HG02642 (cell line): Measurements from ENCODE around the gene C3orf18.
"Not testable (repeated sequence)": the region's sequence is repeated elsewhere in the genome, so short reads cannot be mapped to it uniquely, and the experiment has no call there.

ENCODE experiments used
- ATAC-seq: cut with Tn5 transposase; IDR thresholded peaks from one replicate; pipeline ENCODE4 v1.9.1; 2021; ENCODE audit warnings: mild to moderate bottlenecking; ENCODE audit not compliant: unreplicated experiment, poor library complexity

C3orf18 gene

DNA sequence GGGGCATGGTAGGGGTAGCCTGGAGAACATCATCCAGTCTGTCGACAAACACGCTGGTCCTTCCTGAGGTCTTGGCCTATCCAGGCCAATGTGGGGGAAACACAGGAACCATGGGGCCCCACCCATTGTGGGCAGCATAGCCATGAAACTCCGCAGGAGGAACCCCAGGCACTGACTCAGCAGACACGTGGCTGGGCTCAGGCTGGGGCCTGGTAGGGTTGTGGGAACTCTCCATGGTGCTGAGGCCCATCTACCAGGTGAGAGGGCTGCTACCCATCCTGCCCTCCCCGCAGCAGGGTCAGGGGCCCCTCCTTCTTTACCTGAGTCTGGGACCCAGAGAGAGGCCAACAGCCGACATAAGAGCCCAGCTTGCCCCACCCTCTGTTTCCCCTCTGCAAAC, 41.6 kb downstream of the C3orf18 start:
- ATAC-seq: no peak

DNA sequence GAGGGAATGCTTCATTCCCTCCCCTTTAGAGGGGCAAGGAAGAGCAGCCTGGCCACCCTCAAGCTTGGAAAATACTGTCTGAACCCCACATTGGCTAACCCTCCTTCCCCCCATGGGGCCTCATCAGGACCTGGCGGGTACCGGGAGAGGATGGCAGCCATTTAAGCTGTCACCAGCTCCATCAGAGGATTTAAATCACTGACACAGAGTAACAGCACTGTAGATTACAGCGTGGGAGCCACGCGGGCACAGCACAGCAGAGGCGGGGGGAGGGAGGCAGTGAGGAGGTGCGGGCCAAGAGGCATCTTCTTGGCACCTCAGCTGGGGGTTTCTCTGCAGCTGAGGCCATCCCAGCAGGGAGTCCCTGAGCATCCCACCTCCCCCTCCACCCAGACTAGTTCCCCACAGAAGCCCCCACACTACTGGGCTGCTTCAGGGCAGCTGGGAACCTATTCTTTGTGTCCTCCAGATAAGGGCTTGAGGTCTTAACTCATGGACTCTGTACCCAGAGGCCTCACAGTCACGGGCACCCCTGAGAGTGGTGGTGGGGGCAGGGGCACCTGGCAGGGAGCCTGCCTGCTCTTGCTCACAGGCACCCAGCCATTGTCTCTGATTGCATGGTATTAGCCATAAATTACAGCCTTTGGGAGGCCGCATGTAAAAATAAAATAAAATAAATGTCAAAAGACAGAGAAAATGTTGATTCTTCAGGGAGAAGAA, 42.2 kb downstream of the C3orf18 start:
- ATAC-seq: no peak

DNA sequence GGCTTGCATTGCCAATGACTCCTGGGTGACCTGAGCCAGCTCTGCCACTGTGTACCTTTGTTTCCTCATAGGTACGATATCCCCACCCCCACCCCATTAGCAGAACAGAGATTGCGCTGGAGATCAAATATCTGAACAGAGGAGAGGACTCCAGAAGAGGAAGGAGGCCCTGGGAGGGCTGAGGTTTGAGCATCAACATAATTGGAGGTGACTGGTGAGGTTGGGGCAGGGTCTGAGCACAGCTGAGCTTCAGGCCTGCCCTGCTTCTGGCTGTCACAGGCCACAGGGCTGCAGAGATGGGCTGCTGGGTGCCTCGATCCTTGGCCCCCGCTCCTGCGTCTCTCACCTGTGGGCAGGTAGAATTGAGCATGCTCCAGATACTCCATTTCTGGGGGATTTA, 42.8 kb downstream of the C3orf18 start:
- no peak for ATAC-seq

DNA sequence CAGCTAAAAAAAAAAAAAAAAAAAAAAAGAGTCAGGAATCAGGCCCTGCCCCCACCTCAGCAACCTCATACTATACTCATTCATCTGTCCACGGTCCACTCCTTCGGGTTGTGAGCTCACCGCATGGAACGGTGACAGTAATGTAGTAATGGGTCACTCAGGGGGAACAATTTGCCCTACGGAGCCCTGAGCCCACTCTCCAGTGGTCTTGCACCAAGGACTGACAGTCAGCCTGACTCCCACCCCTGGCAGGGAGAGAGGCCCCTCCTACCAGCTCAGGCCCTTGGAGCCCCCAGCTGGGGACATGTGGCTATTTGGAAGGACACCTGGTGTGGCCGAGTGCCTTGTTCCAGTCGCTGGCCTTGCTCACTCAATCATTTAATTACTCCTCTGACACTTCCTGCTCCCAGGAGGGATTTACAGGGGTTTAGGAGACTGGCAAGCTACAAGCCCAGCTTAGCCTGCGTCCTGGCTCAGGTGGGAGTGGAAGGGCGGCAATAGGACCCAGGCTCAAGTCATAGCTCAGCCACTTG, 44.2 kb downstream of the C3orf18 start:
- ATAC-seq: no peak

DNA sequence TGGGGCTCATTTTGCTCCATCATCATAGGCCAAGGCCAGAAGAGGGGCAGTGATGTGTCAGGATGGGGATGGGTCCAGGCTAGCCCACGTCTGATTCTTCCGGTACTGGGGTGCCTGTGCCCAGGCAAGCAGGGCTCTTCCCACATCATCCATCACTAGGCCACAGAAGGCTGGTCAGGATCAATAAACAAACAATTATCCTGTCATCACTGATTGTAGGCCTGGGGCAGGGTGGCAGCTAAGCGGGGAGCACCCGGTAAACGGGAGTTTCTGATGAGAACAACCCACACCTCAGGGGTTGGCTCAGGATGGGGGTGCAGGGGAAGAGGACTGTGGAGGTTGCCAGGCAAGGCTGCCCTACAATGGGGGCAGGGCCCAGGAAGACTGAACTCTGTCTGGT, 46.0 kb downstream of the C3orf18 start:
- ATAC-seq: no peak

DNA sequence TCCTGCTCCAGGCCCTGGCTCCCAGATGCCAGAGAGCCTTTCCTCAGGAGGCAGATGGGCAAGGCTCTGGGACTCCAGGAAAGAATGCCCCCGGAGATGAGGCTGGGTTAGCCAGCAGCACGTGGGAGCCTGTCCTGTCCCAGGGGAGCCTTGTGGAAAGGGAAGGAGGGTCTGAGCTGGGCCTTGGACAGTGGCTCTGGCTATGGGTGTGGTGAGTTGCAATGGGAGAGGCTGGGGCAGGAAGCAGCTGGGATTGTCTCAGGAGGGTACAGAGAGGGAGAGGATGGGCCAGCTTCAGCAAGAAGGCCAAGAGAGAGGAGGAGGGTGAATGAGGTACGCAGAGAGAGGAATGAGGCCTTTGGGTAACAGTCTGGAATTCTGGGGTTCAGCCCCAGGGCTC, 46.7 kb downstream of the C3orf18 start:
- ATAC-seq: no peak

DNA sequence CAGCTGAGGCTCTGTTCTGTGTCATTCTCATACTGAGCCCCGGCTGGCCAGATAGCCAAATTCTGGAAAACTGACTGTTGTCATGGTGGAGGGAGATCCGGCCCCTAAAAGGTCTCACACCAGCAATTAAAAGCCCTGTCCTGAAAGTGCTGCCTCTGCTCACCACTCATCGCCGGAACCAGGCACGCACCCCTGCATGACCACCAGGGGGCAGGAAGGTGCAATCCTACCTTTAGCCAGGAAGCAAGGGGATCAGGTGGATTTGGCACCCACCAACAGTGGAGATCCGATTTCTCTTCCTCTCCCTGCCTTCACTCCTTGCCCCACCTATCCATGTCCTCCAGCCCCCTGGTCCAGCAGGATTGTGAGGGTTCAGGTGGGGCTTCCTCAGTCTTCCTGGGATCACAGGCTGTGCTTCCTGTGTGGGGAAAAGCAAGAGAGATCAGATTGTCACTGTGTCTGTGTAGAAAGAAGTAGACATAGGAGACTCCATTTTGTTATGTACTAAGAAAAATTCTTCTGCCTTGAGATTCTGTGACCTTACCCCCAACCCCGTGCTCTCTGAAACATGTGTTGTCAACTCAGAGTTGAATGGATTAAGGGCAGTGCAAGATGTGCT, 48.0 kb downstream of the C3orf18 start:
- no peak for ATAC-seq

DNA sequence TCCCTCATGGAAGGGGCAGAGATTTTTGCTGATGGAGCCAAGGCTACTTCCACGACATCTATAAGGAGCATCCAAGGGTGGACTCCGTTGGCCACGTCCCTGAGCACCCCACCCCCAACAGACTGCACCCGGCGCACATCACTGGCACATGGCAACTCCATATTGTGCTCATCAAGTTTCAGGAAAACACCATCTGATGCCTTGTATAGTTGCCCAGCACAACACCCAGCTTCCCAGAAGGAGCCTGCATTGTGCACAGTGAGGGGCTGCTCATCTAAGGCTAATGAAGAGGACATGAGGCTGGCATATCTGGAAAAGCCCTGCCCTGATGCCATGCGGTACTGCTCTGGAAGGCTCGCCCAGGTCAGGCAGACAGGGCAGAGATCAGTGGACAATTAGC, 49.1 kb downstream of the C3orf18 start:
- ATAC-seq: no peak

DNA sequence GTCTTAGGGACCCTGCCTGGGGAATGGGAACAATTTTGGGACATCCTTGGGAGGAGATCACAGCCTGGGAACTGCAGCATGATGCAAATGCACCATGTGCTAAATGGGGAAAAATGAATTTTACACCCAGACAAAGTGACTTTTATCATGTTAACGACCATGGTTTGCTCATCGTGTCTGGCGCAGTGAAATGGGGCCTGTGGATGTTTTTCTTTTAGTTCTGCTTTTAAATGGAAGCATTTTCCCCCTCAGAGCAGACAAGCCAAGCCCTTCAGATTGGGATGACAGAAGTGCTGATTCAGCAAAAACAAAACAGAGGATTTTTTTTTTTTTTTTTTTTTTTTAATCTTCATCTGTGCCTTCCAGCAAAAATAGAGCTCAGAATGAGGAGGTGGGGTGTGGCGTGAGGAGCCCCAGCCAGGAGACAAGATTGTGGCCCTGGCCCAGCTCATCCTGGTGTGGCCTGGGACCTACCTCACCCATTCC, 49.8 kb downstream of the C3orf18 start:
- ATAC-seq: no peak

DNA sequence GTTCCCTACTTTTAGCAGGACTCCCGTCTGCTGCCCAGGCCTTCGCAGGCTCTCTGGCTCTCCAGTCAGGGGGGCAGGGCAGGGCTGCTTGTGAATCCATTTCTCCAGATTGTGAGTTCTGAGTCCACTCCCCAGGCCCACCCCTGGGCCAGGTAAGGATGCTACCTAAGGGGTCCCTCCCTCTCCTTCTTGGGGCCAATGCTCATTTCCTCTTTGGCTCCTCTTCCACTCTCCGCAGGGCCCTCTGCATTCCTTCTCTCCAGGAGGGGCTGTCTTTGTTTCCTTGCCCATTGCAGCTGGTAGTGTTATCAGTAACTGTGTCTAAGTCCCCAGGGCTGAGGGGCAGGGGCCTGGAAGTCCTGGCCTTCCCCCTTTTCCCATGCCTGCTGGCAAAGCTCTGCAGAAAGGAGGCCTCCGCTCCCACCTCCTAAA, 51.1 kb downstream of the C3orf18 start:
- ATAC-seq: no peak

DNA sequence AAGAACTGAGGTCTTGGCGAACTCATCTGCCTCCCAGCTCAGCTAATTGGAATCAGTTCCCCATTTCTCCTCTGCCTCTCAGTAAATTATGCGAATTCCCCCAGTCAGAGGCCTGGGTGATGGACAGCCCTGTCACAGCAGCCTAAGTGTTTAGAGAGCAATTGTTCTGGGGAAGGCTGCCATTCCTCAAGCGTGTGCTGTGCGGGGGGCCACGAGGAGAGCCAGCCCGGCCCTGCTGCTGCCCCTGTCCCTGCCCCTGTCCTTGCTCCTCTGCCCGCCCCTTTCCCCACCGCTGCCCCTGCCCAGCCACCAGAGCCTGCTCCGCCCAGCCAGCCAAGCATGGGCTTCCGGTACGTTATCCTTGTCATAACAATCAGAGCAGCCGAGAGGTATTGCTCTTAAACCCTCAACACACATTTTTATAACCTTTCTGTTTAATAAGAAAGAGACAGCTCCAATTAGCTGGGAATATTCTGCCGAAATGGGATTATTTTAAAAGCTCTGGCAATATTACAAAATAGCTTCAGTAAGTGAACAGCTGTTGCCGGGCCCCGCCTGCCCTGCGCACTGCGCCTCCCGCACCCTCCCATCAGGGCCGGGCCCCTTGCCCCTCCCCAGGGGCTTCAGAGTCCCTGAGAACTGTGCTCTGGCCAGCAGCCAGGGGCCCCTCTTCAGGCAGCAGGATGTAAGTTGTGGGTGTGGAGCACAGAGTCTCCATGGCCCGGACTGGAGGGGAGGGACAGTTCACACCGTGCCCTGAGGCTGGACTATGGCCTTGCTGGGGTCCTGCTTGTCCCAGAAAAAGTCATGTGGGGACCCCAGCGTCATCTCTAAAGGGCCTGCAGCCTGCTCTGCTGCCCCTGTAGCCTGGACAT, 51.7 kb downstream of the C3orf18 start:
- no peak for ATAC-seq

DNA sequence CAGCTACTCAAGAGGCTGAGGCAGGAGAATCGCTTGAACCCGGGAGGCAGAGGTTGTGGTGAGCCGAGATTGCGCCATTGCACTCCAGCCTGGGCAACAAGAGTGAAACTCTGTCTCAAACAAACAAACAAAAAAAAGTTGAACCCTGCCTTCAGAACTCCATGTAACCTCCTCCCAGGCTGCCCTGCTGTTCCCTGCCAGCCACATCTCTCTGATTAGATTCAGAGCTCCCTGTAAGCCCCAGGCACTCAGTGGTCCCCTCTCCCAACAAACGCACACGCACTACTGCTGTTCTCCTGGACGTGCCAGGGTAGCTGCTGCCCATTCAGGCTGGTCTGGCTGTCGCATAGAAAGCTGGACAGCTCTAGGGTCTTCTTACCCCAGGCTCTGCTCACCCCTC, 54.6 kb downstream of the C3orf18 start:
- ATAC-seq: not testable (repeated sequence)

DNA sequence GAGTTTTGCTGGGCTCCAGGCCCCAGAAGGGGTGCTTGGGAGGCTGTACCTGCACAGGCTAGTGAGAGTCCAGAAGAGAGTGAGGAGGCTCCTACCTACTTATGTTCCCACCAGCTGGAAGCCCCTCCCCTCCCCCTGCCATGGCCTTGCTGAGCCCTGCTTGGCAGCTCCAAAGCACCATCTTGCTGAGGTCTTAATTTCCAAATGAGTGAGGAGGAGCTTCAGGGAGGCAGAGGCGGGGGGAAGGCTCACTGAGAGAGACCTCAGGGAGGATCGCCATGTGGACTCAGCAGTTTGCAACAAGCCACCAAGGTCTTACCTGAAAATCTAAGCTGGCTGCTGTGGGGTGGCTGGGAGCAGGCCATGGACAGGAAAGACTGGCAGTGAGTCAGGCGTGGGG, 55.4 kb downstream of the C3orf18 start:
- no peak for ATAC-seq

DNA sequence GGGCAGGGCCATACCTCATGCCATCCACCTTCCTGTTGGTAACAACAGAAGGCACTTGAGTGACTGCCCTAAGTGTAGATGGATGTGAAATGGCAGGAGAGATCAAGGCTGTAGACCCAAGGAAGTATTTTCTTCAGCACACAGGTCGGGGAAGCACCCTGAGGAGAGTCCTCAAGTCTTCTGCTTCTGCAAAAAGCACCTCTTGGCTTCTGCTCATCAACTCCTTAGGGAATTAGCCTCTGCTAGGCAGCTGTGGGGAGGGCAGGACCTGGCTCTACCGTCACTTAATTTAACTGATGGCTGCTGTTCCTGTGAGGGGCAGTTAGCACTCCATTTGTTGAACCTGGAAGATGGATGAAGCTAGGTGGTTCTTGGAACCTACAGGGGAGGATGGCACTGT, 57.2 kb downstream of the C3orf18 start:
- no peak for ATAC-seq

DNA sequence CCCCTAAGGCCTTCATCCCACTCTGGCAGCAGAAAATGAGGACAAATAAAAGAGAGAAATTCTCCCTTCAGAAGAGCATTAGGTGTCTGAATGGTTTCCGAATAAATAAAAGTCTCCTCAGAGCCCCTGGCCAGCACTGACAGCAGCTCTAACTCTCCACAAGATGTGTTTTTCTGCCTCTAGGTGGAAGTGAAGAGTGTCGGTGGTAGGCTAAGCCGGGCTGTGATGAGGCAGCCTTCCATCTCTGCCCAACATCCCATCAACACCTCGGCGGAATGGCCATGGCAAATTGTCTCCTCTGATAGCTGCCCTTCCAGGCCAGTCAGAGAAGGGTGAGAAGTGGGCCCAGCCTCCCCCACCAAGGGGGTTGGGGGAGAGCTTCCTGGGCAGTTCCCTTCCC, 57.8 kb downstream of the C3orf18 start:
- no peak for ATAC-seq

DNA sequence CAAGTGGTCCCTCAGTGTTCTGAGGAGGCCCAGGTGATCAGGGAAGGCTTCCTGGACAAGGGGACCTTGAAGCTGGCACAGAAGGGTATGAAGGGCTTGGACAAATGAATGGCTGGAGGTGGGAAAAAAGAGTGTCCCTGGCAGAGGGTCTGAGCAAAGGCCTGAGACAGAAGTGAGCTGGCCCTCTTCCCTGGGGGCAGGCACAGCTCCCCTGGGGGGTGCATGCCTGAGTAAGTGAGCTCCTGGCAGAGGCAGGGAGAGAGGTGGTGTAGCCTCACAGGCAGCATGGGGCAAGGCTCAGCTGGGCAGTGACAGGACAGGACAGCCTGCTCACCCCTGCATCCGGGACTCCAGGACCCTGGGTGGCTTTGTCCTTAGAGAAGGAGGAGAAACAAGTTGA, 58.7 kb downstream of the C3orf18 start:
- no peak for ATAC-seq
